AG10803 (cell line): ENCODE results near the gene ZMIZ2.

Experiments
- DNase-seq: peaks from one replicate; pipeline ENCODE4 v3.0.0; 2010; ENCODE audit warnings: low read depth
- H3K4me3 ChIP-seq: 2 replicates; pipeline ENCODE4 v1.5.1; 2011; ENCODE audit warnings: mild to moderate bottlenecking, low read length, control low read depth
- CTCF ChIP-seq: conservative IDR thresholded peaks from 2 replicates; pipeline ENCODE4 v1.5.1; 2011; ENCODE audit warnings: mild to moderate bottlenecking, low read length, control low read depth, inconsistent platforms

The ZMIZ2 gene

GRCh38 chr7:44764081-44764480 is 15.4 kb downstream of the ZMIZ2 start:
- TF ChIP-seq CTCF = no peak
- no peak overlapping the region for H3K4me3 ChIP-seq
- DNase-seq = no peak

GRCh38 chr7:44764665-44765578 is 16.3 kb downstream of the ZMIZ2 start:
- no peak for TF ChIP-seq CTCF
- H3K4me3 ChIP-seq = no peak overlapping the region
- DNase-seq = no peak

GRCh38 chr7:44765579-44766415 is 17.1 kb downstream of the ZMIZ2 start:
- no peak for DNase-seq
- TF ChIP-seq CTCF = no peak
- H3K4me3 ChIP-seq = no peak overlapping the region

DNA sequence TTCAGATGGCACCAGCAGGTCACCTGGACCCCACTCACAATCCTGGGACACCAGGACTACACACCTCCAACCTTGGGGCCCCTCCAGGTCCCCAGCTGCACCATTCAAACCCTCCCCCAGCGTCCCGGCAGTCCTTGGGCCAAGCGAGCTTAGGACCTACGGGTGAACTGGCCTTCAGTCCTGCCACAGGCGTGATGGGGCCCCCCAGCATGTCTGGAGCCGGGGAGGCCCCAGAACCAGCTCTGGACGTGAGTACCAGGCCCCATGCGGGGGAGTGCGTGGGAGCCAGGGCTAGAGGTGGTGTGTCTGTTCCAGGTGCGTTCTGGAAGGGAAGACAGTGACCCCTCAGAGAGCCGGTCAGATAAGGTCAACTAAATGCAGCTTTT is 17.8 kb downstream of the ZMIZ2 start:
- DNase-seq = no peak
- TF ChIP-seq CTCF = no peak
- H3K4me3 ChIP-seq = no peak overlapping the region

- H3K4me3 ChIP-seq = no peak overlapping the region
- no peak for DNase-seq
- no peak for TF ChIP-seq CTCF
Observed at GRCh38 chr7:44767134-44767911, 18.7 kb downstream of the ZMIZ2 start.

- no peak for TF ChIP-seq CTCF
- peak; percentile 54 for DNase-seq
- no peak overlapping the region for H3K4me3 ChIP-seq
Observed at GRCh38 chr7:44767912-44768627, 19.4 kb downstream of the ZMIZ2 start.
